Activated naive CD4-positive, alpha-beta T cell treated with anti-CD3 and anti-CD28 coated beads, Interleukin-2, amount 50 U/mL, for 72 hours (primary cell): Measurements from ENCODE around the gene SETMAR. TPM values are rescaled to one million over a fixed set of nuclear protein-coding genes. Genes with fewer than 3 reads are reported as not detected.
"Not testable (repeated sequence)": the region's sequence is repeated elsewhere in the genome, so short reads cannot be mapped to it uniquely, and the experiment has no call there.

Experiments used
- ATAC-seq, 2 donors: fragments of 150-1000 bp; cut with Tn5 transposase; 2 replicates each; pipeline ENCODE4 v1.10.0; 2021; ENCODE audit warnings: mild to moderate bottlenecking in 2 of 2, moderate library complexity in 2 of 2
- DNase-seq, 2 donors: peaks; one replicate each; pipeline ENCODE4 v3.0.0; 2021 to 2022; ENCODE audit warnings: low spot score in 2 of 2
- H3K27ac Mint-ChIP-seq, 2 donors: one replicate each; pipeline ENCODE4 v1.8.0; 2022; ENCODE audit warnings: mild to moderate bottlenecking in 2 of 2, mixed read lengths in 2 of 2
- H3K36me3 Mint-ChIP-seq, 2 donors: one replicate each; pipeline ENCODE4 v1.8.0; 2022; ENCODE audit warnings: mixed read lengths in 2 of 2
- H3K9me3 Mint-ChIP-seq, 2 donors: one replicate each; pipeline ENCODE4 v1.8.0; 2022; ENCODE audit warnings: mixed read lengths in 2 of 2
- total RNA-seq, 2 donors: library from RNA; stranded (reverse); gene quantifications; one replicate each; pipeline ENCODE4 v1.2.3, GENCODE V29; 2022

Gene SETMAR
- 10 to 100 TPM; 11.8 to 12.1 TPM for total RNA-seq

DNA sequence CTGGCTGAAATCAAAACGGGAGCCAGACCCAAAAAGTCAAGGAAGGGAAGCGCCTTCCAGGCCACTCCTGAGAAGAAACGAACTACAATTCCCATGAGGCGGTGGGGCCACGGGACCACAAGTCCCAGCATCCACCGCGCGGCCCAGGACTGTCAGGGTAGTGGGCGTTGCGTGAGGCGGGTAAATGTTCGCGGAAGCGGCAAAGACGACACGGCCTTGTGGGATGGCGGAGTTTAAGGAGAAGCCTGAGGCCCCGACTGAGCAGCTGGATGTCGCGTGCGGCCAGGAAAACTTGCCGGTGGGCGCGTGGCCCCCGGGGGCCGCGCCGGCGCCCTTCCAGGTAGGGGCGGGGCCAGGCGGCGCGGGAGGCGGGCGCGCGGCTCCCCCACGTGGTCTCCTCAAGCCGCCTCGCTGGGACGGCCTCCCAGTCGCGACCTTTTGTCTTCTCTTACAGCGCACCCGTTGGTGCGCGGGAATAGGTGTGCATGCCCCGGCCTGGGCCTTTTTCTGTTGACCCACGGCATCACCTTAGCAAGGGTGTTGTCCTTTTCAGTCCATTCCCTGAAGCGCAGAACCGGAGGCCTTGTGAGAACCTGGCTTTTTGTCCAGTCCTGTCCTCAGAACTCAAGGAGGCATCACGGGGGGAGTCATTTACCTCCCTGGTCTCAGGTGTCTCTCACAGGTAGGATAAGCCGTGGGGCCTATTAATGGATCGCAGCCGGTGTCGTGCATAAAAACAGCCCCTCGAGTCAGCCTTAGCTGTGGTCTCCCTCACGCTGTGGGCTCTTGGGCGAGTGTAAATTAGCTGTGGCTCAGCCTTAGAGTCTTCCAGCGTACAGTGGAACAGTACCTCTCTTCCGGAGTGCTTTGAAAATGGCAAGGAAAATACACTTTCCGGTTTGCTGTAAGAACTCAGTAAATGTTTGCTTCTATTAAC lies at the start of gene SETMAR:
SETMAR (plus strand) TSS at position 183 of the 937 bp plus-strand sequence; CDS start at position 185, 2 bp downstream.
- Mint-ChIP-seq H3K9me3 (peaks cover 0 to 5% of the 10 kb centered on the region in 2 donors), H3K27ac (peak within 1 kb of the TSS; percentile 96 to 99), H3K36me3 (peaks cover 7 to 15% of the 10 kb centered on the region in 2 donors)
- ATAC-seq (peak; percentile 96 to 97), DNase-seq (peak; percentile 84 to 89)

GRCh38 chr3:4261406-4261805 lies 41.8 kb upstream of the SETMAR start:
- DNase-seq, result no peak
- Mint-ChIP-seq H3K9me3 (no peaks in the 10 kb centered on the region), H3K27ac (no peak overlapping the region), H3K36me3 (no peaks in the 10 kb centered on the region)
- no peak for ATAC-seq

- H3K27ac Mint-ChIP-seq, result no peak overlapping the region
- DNase-seq, result no peak
- no peaks in the 10 kb centered on the region for H3K36me3 Mint-ChIP-seq
- no peak for ATAC-seq
- H3K9me3 Mint-ChIP-seq, result no peaks in the 10 kb centered on the region
Observed at GRCh38 chr3:4264040-4264439, 39.1 kb upstream of the SETMAR start.

DNA sequence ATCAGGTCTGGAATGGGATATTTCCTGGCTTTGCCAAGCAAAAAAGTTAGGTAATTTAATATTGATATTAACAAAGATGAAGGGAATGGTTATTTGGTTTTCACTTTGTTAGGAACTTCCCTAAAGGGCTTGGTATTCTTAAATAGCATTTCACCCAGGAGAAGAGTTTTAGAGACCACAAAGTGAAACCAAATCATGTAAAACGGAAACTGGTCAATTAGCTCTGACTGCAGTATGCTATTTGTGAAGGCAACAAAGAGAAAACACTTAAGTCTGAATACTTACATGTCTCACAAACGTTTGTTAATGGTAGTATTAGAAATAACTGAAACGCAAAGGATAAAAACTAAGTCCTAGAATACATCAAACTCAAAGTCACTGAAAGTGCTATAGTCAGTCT lies 32.4 kb upstream of the SETMAR start:
- ATAC-seq (no peak), DNase-seq (no peak)
- Mint-ChIP-seq H3K9me3 (no peaks in the 10 kb centered on the region), H3K27ac (no peak overlapping the region), H3K36me3 (no peaks in the 10 kb centered on the region)

DNA sequence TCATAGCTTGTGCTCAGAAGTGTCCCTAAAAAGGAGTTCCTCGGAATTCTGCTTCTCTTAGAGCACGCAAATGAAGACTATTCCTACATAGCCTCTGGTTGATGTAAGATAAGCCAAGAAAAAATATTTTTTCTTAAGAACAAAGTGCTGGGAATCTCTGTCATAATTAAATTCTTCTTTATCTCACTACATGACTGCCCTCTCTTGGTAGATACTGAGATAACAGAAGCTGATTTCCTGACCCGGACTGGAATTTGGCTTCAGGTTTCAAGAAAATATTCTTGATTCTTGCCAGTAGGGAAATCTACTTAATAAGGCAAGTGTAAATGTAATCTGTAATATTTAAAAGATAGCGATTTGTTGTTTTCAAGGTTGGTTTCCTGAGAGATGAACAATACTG lies 31.3 kb upstream of the SETMAR start:
- ATAC-seq (no peak), DNase-seq (no peak)
- Mint-ChIP-seq H3K9me3 (no peaks in the 10 kb centered on the region), H3K36me3 (no peaks in the 10 kb centered on the region), H3K27ac (no peak overlapping the region)

DNA sequence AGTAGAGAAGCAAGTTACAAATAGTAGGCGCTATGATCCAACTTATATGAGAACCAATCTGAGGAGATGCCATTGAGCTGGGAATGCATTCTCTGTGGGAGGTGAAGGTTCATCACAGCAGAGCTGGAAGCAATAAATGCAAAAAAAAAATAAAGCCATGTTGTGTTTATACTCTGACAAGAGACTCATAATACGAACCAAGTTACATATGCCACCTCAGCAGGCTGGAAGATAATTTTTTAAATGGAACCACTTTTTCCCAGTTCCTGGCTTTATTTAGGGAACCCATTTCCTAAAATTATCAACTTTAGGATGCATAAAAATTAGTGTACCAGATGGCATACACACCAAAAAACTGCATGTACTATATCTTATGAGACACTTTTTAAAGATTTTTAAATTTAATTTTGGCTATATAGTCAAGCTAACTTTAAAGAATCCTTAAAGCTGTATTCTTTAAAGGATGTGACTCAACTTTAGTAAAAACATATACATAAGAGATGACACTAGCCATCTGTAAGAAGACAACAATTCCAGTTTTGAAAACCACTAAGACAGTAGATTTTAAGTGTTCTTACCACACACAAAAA lies 23.6 kb upstream of the SETMAR start:
- no peak for DNase-seq
- Mint-ChIP-seq H3K36me3 (no peaks in the 10 kb centered on the region), H3K9me3 (no peaks in the 10 kb centered on the region), H3K27ac (no peak overlapping the region)
- no peak for ATAC-seq

DNA sequence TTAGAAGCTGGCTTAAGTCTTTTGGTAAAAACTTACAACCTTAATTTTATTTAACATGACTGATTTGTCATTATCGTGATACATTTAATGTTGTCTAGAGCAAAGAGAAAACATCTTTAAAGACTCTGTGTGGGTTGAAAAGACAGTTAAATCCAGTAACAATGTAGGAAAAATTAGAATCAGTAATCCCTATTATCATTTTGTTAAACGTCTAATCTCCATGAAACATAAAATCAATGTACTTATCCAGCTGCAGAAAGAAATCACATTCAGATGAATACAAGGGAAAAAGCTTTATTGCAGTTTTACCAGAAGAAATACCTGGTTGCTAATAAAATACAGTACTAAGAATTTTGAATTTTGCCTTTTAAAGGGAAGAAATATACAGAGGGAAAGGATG lies 21.2 kb upstream of the SETMAR start:
- Mint-ChIP-seq H3K9me3 (no peaks in the 10 kb centered on the region), H3K36me3 (no peaks in the 10 kb centered on the region), H3K27ac (no peak overlapping the region)
- DNase-seq, result no peak
- no peak for ATAC-seq

DNA sequence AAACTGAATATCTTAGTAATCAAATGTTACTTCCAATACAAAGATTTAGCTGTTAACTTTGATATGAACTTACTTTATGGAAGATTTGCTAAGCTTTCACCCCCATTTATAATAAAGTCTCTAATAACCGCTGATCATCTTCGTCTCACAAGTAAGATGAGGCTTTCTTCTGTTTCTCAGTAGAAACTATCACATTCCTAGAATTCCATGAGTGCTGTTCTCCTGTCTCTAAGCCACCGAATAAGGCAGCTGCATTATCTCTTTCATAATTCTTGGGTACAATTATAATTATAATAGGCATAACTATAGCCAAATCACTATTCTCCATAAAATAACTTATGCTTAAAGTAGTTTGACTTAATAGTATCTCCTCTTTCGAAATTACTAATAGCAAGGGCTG lies 18.3 kb upstream of the SETMAR start:
- no peak overlapping the region for H3K27ac Mint-ChIP-seq
- DNase-seq (no peak), ATAC-seq (no peak)
- no peaks in the 10 kb centered on the region for H3K36me3 Mint-ChIP-seq
- H3K9me3 Mint-ChIP-seq, result no peaks in the 10 kb centered on the region

DNA sequence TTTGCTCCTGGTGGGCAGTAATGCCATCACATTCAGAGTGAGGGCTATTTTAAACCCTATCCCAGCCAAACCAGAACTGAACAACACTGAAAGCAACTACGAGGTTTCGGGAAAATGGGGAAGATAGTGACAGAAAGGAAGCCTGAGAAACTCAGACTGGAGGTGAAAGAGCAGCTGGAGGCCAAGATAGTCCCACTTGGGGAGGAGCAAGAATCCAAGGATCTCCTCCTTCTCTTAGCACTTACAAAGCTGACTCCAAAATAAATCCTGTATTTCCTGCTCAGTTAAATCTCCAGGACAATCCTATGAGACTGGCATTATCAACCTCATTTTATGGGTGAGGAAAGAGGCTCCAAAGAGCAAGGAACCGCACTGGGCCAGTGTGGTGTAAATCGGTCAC lies 14.1 kb upstream of the SETMAR start:
- ATAC-seq, result no peak
- Mint-ChIP-seq H3K9me3 (no peaks in the 10 kb centered on the region), H3K27ac (no peak overlapping the region), H3K36me3 (no peaks in the 10 kb centered on the region)
- DNase-seq, result no peak

DNA sequence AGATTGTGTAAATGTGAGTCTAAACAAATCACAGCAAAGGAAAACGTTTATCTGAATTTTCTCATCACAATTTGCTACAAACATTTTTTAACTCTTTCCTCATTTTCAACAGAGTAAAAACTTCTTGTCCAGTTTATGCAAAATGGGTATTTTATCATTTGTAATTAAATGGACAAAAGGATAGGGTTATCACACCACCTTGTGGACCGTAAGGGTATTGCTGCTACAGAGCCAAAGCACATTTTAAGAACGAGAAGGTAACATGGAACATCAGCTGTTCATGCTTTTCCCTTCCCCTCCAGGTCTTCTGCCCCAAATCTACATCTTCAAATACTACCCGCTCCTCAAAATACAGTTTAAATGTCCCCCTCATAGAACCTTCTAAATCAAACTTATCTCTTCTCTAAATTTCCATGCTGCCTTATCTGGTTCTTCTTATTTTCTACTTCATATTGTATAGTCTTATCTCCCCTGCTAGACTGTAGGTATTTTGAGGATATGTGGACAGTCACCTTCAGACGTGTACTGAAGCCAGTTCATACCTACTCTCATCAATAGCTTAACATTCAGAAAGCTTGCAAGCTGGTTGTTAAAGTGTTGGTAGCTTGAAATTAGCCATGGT lies 12.8 kb upstream of the SETMAR start:
- ATAC-seq, result peak; percentile 52 to 63
- peak in 1 of 2 donors; percentile 31 for DNase-seq
- H3K9me3 Mint-ChIP-seq, result no peaks in the 10 kb centered on the region
- no peaks in the 10 kb centered on the region for H3K36me3 Mint-ChIP-seq
- H3K27ac Mint-ChIP-seq, result no peak overlapping the region

DNA sequence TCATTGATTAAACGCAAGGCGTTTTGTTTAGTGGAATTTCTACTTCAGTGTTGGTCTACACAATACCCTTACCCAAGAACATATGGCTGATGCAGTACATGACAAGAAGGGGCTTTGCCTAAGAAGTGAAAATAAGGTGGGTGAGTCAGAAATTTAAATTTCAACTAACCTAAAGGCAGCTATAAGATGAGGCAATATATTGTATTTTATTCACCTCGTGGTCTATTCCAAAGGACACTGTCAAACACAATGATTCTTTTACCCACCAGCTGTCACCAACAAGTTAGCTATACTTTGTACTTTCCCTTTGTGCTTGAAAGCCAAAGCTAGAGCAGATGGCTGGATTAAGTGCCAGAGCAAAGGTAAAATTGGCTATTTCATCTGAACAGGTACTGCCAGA lies 10.9 kb upstream of the SETMAR start:
- ATAC-seq (no peak), DNase-seq (no peak)
- Mint-ChIP-seq H3K36me3 (no peaks in the 10 kb centered on the region), H3K27ac (peak overlapping the region in 1 of 2 donors; percentile 16), H3K9me3 (no peaks in the 10 kb centered on the region)

- DNase-seq (no peak), ATAC-seq (no peak)
- H3K9me3 Mint-ChIP-seq, result no peaks in the 10 kb centered on the region
- H3K36me3 Mint-ChIP-seq, result no peaks in the 10 kb centered on the region
- H3K27ac Mint-ChIP-seq, result no peak overlapping the region
Observed at GRCh38 chr3:4294616-4295327, 8.4 kb upstream of the SETMAR start.

GRCh38 chr3:4296454-4296853 lies 6.7 kb upstream of the SETMAR start:
- H3K27ac Mint-ChIP-seq, DNase-seq, ATAC-seq, H3K36me3 Mint-ChIP-seq, H3K9me3 Mint-ChIP-seq: not testable (repeated sequence)

DNA sequence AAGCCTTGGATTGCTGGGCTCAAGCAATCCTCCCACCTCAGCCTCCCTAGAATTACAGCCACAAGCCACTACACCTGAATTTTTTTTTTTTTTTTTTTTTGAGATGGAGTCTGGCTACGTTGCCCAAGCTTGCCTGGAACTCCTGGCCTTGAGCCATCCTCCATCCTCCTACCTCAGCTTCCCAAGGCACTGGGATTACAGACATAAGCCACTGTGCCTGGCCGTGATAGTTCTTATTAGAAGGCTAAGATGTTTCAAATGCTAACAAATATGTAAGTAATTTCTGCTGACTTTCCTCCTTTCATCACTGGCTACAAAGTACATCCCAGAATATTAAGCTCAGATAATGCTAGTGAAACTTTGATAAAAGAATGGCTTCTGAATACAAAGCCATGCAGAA lies 5.7 kb upstream of the SETMAR start:
- DNase-seq (no peak), ATAC-seq (no peak)
- H3K36me3 Mint-ChIP-seq, result no peaks in the 10 kb centered on the region
- no peak overlapping the region for H3K27ac Mint-ChIP-seq
- H3K9me3 Mint-ChIP-seq, result peaks cover 0 to 5% of the 10 kb centered on the region in 2 donors

- H3K9me3 Mint-ChIP-seq, result peaks cover 0 to 5% of the 10 kb centered on the region in 2 donors
- no peak for DNase-seq
- H3K36me3 Mint-ChIP-seq, result peaks cover 7 to 15% of the 10 kb centered on the region in 2 donors
- no peak for ATAC-seq
- peak overlapping the region; percentile 96 to 99 for H3K27ac Mint-ChIP-seq
Observed at GRCh38 chr3:4302747-4303146, 422 bp upstream of the SETMAR start.

DNA sequence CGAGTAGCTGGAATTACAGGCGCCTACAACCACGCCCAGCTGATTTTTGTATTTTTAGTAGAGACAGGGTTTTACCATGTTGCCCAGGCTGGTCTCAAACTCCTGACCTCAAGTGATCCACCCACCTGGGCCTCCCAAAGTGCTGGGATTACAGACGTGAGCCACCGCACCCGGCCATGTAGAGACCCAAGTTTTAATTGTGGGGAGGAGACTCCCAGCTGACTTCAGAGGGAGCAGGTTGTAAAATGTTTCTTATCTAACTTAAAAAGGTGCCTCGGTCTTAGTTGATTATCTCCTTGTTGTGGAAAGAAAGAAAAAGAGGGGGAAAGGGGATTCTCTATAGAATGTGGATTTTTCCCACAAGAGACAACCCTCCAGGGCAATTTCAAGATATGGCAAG lies 2.0 kb downstream of the SETMAR start:
- not testable (repeated sequence) for H3K9me3 Mint-ChIP-seq, ATAC-seq, DNase-seq
- Mint-ChIP-seq H3K36me3 (peaks cover 7 to 15% of the 10 kb centered on the region in 2 donors), H3K27ac (peak overlapping the region in 1 of 2 donors; percentile 96)

GRCh38 chr3:4306091-4306490 lies 2.9 kb downstream of the SETMAR start:
- peaks cover 7 to 17% of the 10 kb centered on the region in 2 donors for H3K36me3 Mint-ChIP-seq
- H3K9me3 Mint-ChIP-seq, result no peaks in the 10 kb centered on the region
- no peak overlapping the region for H3K27ac Mint-ChIP-seq
- ATAC-seq (no peak), DNase-seq (no peak)
